Measurements from ENCODE around the gene MATK. TPM values are rescaled to one million over a fixed set of nuclear protein-coding genes. Genes with fewer than 3 reads are reported as not detected.

MATK gene
- total RNA-seq, 1 experiment from 2014 or later: 0.21 TPM

GRCh38 chr19:3823350-3823713, 37.2 kb upstream of the MATK start:
- CTCF ChIA-PET: no interaction called here
- POLR2A ChIA-PET: no interaction called here
- H3K27ac ChIP-seq (ENCODE audit: low read length): no peak overlapping the region
- ATAC-seq: no peak
- no peaks in the 10 kb centered on the region for H3K27me3 ChIP-seq (ENCODE audit: control insufficient read depth, insufficient read depth, low read length)
- no peak for DNase-seq (ENCODE audit: low read depth, low spot score)
- in situ Hi-C loops (cut with HindIII; ENCODE audit: low pct_unique_long_range_greater_than_20kb, low sequenced_read_pairs) (no loop called here), intact Hi-C loops (cut with micrococcal nuclease; ENCODE audit: unreplicated experiment) (no loop called here)
- H3K36me3 ChIP-seq (ENCODE audit: control insufficient read depth, insufficient read depth, low read length): no peaks in the 10 kb centered on the region
- TF ChIP-seq CTCF (IDR thresholded peaks at IDR 0.05): no peak
- no peak for TF ChIP-seq TCF7L2 (IDR thresholded peaks at IDR 0.05; ENCODE audit: low read depth, low read length)
- no peak for TF ChIP-seq POLR2AphosphoS5 (IDR thresholded peaks at IDR 0.05; ENCODE audit: low read depth, low read length)
- no peak for TF ChIP-seq SIN3A (IDR thresholded peaks at IDR 0.05; ENCODE audit: borderline replicate concordance, insufficient read depth, low read depth, low read length)
- TF ChIP-seq REST (IDR thresholded peaks at IDR 0.05; ENCODE audit: insufficient read depth in 1 of 2, low read depth in 2 of 2, low read length in 1 of 2): no peak
- H3K9me3 ChIP-seq (ENCODE audit: control insufficient read depth, insufficient read depth, low read depth, low read length): no peaks in the 10 kb centered on the region
- H3K4me3 ChIP-seq (ENCODE audit: low read depth in 2 of 2, low read length in 2 of 2): no peak overlapping the region
- H3K4me1 ChIP-seq (ENCODE audit: control insufficient read depth, insufficient read depth, low read length): no peaks in the 10 kb centered on the region
- BruUV-seq (replicated peaks): no TSS peak

- ATAC-seq (no peak), DNase-seq (ENCODE audit: low read depth, low spot score) (no peak)
- POLR2A ChIA-PET: no interaction called here
- H3K27ac ChIP-seq (ENCODE audit: low read length): no peak overlapping the region
- intact Hi-C loops (cut with micrococcal nuclease; ENCODE audit: unreplicated experiment) (no loop called here), in situ Hi-C loops (cut with HindIII; ENCODE audit: low pct_unique_long_range_greater_than_20kb, low sequenced_read_pairs) (no loop called here)
- no peak for TF ChIP-seq CTCF (IDR thresholded peaks at IDR 0.05)
- TF ChIP-seq TCF7L2 (IDR thresholded peaks at IDR 0.05; ENCODE audit: low read depth, low read length): no peak
- TF ChIP-seq REST (IDR thresholded peaks at IDR 0.05; ENCODE audit: insufficient read depth in 1 of 2, low read depth in 2 of 2, low read length in 1 of 2): no peak
- TF ChIP-seq SIN3A (IDR thresholded peaks at IDR 0.05; ENCODE audit: borderline replicate concordance, insufficient read depth, low read depth, low read length): no peak
- TF ChIP-seq POLR2AphosphoS5 (IDR thresholded peaks at IDR 0.05; ENCODE audit: low read depth, low read length): no peak
- BruUV-seq (replicated peaks): no TSS peak
- CTCF ChIA-PET: no interaction called here
- H3K4me1 ChIP-seq (ENCODE audit: control insufficient read depth, insufficient read depth, low read length): no peaks in the 10 kb centered on the region
- H3K36me3 ChIP-seq (ENCODE audit: control insufficient read depth, insufficient read depth, low read length): no peaks in the 10 kb centered on the region
- H3K27me3 ChIP-seq (ENCODE audit: control insufficient read depth, insufficient read depth, low read length): no peaks in the 10 kb centered on the region
- no peaks in the 10 kb centered on the region for H3K9me3 ChIP-seq (ENCODE audit: control insufficient read depth, insufficient read depth, low read depth, low read length)
- H3K4me3 ChIP-seq (ENCODE audit: low read depth in 2 of 2, low read length in 2 of 2): no peak overlapping the region
Observed at GRCh38 chr19:3822683-3823349, 36.6 kb upstream of the MATK start.

Measured in Panc1 (cell line).